ENCODE measurements around the gene SLC12A9.

GRCh38 chr7:100895701-100895955 is 43.1 kb downstream of the SLC12A9 start, which contains the start of gene ACHE:
- TF ChIP-seq EP300 (IDR thresholded peaks at IDR 0.05; ENCODE audit: borderline replicate concordance in 1 of 2, low read depth in 2 of 2, low read length in 2 of 2), result no peak
- no peak for TF ChIP-seq CTCF (IDR thresholded peaks at IDR 0.05; ENCODE audit: control extremely low read depth in 1 of 3, insufficient read depth in 1 of 3, low read depth in 1 of 3, low read length in 3 of 3)
- TF ChIP-seq JUND (IDR thresholded peaks at IDR 0.05; ENCODE audit: low read length), result no peak
- TF ChIP-seq CHD7 (IDR thresholded peaks at IDR 0.05; ENCODE audit: insufficient replicate concordance, low read length), result no peak
- TF ChIP-seq TAF1 (IDR thresholded peaks at IDR 0.05; ENCODE audit: low read depth, low read length), result no peak
- TF ChIP-seq EZH2 (IDR thresholded peaks at IDR 0.05; ENCODE audit: low read depth, low read length, severe bottlenecking), result peak; percentile 65
- TF ChIP-seq POLR2AphosphoS5 (IDR thresholded peaks at IDR 0.05; ENCODE audit: low read depth, low read length), result no peak
- no peak for TF ChIP-seq GABPA (IDR thresholded peaks at IDR 0.05; ENCODE audit: borderline replicate concordance, insufficient read depth, low read length)
- TF ChIP-seq KDM1A (IDR thresholded peaks at IDR 0.05; ENCODE audit: borderline replicate concordance, low read length), result no peak
- no peak for TF ChIP-seq RAD21 (IDR thresholded peaks at IDR 0.05 in 1 of 2, conservative IDR thresholded peaks at IDR 0.05 in 1 of 2; ENCODE audit: low read depth in 2 of 2, low read length in 2 of 2)
